CD4-positive, alpha-beta T cell treated with Interleukin-4 for 1 hour (primary cell): ENCODE measurements around the gene ANKH.
"Not testable (repeated sequence)": the region's sequence is repeated elsewhere in the genome, so short reads cannot be mapped to it uniquely, and the experiment has no call there.

Experiments
- DNase-seq, 2 donors: peaks; one replicate each; pipeline ENCODE4 v3.0.0-alpha.2; 2020 to 2022

ANKH gene

GRCh38 chr5:14824499-14824898, 47.1 kb downstream of the ANKH start:
- no peak for DNase-seq

DNA sequence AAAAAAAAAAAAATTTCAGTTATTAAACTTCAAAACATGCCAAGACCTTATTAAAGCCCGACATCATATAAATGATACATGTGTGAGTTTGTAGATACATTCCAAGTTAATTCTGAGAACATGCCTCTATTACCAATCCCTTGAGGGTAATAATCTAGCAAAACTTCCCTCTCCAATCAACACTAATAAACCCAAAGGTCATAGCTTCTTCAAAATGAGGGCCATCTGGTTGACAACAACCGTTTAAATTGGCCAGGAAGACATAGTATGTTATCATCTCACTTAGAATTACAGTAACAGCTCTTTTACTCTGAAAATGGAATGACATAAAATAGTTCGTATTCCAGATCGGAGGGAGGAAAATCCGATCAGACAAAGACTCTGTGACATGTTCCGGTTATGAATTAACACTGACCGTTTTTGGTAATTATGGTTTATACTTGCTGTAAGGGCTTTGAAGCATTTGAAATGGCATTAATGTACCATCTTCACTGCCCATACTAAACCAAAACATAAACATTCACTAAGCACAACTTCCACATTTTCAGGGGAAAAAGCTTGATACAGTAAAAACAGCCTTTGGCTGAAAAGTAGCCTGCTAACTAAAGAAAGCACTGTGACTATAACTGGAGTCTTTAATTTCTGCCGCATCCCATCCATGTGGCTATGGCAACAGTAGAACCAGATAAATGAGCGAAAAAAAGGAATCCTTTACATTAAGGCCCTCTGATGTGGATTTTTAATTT, 50.3 kb downstream of the ANKH start:
- no peak for DNase-seq

- DNase-seq: no peak
These were observed 52.4 kb downstream of the ANKH start for GRCh38 chr5:14818931-14819790.

GRCh38 chr5:14817762-14818136, 53.8 kb downstream of the ANKH start:
- not testable (repeated sequence) for DNase-seq

- no peak for DNase-seq
These were observed 54.4 kb downstream of the ANKH start for GRCh38 chr5:14816999-14817761.

GRCh38 chr5:14816374-14816998, 55.1 kb downstream of the ANKH start:
- DNase-seq: no peak

- no peak for DNase-seq
These were observed 57.8 kb downstream of the ANKH start for GRCh38 chr5:14813747-14814146.

GRCh38 chr5:14812166-14812565, 59.4 kb downstream of the ANKH start:
- DNase-seq: no peak

GRCh38 chr5:14810928-14811572, 60.5 kb downstream of the ANKH start:
- DNase-seq: no peak

- DNase-seq: no peak
These were observed 61.3 kb downstream of the ANKH start for GRCh38 chr5:14810282-14810681.

- peak; percentile 70 to 73 for DNase-seq
These were observed 62.0 kb downstream of the ANKH start for GRCh38 chr5:14809369-14810155.

GRCh38 chr5:14807471-14807870, 64.1 kb downstream of the ANKH start:
- no peak for DNase-seq

DNA sequence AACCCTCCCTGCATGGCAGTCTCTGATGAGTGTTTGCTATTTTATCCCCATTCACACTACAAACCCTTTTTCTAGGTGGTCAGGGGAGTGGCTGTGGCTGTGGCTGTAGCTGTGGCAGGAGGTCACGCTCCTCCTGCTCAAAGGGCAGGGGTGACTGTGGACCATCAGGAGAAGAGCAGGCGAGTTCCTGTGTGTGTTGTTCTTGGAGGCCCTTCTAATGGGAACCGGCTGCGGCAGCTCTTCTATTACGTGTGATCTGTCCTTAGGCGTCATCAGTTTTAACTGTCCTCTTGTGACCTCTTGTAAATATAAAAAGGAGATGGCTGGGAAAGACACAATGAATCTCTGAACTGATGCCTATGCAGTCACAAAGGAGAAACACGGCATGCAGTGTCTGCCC, 65.1 kb downstream of the ANKH start:
- DNase-seq: no peak

DNA sequence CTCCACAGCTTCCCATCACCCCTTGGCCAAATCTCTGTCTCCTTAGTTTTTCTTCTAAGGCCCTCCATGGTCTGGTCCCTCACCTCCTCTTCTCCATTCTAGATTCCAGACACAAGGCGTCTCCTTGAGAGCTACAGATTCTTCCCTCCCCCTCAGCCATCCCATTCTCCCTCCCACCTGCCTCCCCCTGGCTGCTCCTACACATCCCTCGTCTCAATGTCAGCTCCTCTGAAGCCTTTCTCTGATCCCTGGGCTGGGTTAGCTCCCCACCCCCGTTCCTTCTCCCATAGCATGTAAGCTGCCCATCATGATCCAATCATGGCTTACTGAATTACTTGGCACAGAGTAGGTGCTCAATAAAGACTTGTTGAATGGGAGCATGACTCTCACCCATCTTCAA, 69.0 kb downstream of the ANKH start:
- no peak for DNase-seq

- DNase-seq: no peak
These were observed 69.8 kb downstream of the ANKH start for GRCh38 chr5:14801792-14802191.

GRCh38 chr5:14797385-14797784, 74.2 kb downstream of the ANKH start:
- not testable (repeated sequence) for DNase-seq

DNA sequence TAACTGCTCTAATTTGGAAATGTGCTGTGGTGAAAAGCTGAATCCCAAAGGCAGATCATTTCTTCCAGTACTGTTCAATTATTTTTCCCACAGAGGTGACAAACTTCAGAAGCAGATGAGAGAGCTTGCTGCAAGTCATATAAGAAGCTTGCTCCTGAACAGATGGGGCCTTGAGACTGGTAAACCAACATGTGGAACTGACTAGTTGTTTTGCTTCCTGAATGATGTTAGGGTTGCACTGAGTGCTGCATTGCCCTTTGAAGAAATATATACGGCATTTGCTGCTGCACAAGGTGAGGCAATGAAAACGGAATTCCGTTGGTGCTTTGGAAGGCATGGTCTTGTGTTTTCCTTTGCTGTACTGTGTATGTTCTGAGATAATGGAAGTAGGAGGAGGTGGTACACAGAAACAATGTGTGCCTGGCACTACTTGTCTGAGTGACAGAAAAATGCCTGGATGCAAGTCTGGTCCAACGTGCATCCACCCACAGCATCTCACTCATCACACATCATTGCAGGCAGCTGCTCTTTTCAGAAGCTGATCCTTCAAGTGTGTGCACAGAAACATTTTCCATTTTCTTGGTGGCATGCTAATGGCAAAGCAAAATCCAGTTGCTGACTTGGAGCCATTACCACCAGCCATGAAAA, 76.9 kb downstream of the ANKH start:
- no peak for DNase-seq

DNA sequence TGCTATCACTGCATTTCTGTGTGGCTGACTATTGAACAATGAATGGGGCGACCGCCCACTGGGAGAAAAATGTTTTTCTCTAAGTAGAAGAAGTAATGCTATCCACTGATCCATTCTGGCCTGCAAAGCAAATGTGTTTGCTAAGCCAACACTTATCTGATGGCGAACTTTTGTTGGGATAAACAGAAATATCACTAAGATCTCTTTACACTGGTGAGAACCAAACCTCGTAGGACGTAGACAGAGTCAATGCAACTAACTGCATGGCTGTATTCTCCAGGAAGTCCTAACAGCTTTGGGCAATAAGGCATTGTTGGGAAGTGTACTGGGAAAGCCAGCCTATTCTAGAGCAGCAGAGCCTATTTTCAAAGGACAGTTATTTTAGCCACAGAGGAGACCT, 77.7 kb downstream of the ANKH start:
- DNase-seq: no peak

- no peak for DNase-seq
These were observed 80.7 kb downstream of the ANKH start for GRCh38 chr5:14790911-14791310.

- no peak for DNase-seq
These were observed 81.4 kb downstream of the ANKH start for GRCh38 chr5:14790220-14790619.
